Measurements from ENCODE around the gene KAT2B. TPM values are rescaled to one million over a fixed set of nuclear protein-coding genes. Genes with fewer than 3 reads are reported as not detected.
A peak's percentile ranks its signal among the peaks of the same experiment; 100 is the strongest.

Gene KAT2B
- total RNA-seq, 4 donors from 2014 or later = 39.4 to 87.3 (median 61.1) TPM

DNA sequence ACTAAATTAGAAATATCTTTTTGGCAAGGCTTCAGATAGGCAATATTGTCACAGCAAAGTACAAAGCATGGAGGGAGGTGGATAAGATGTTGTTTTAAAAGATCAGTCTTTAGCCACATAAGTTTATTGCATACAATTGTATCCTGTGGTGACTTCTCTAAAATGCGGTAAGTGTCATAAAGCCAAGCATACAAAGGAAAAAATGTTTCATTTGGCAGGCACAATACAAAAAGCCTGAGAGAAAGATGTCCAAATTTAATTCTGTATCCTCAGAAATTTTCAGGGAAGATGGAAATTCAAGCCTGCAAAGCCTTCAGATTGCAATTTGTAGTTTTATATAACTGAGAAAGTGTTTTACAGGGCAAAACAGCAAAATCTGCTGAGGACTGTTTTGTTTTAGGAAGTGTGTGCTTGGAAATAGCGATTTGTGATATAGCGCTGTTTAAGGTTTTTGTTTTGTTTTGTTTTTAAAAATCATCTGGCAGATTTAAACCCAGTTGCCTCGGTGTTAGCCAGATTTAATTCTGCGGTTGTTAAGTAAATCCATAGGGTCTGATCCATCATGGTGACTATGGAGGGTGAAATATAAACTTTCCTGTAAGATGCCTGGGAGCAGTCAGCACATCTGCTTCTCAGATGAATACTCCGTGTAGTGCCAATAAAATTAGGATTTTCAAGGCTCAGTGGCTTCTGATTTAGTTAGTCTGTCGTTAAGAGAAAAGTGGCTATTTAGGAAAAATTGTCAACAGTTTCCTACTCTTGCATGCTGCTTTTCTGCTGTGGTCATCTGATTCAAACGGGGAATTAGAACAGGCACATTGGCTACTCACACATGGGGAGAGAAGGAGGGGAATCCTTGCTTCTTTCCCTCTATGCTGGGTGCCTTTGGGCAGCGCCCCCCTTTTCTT lies 8.0 kb downstream of the KAT2B start:
- Histone ChIP-seq H3K27ac (peak overlapping the region; percentile 0 to 44 (median 9)), H3K27me3 (no peaks in the 10 kb centered on the region), H3K9me3 (no peaks in the 10 kb centered on the region), H3K4me1 (peaks cover 15 to 32% of the 10 kb centered on the region in 2 donors), H3K36me3 (no peaks in the 10 kb centered on the region), H3K4me3 (no peak overlapping the region)
- intact Hi-C loops (cut with DNase I; ENCODE audit: low total_unique reads) (no loop called here), in situ Hi-C loops (cut with MboI; ENCODE audit: low sequenced_read_pairs in 4 of 4) (loop anchor here in 2 of 4 donors (10.0 kb wide), 2 partner anchors 103 to 137 kb away; partner anchors contain the start of genes RAB5A (in 1 of the 2) and SGO1 (in 1 of the 2))
- no peak for DNase-seq
- no peak for TF ChIP-seq POLR2A (IDR thresholded peaks at IDR 0.05)
- TF ChIP-seq, protein P1, sequence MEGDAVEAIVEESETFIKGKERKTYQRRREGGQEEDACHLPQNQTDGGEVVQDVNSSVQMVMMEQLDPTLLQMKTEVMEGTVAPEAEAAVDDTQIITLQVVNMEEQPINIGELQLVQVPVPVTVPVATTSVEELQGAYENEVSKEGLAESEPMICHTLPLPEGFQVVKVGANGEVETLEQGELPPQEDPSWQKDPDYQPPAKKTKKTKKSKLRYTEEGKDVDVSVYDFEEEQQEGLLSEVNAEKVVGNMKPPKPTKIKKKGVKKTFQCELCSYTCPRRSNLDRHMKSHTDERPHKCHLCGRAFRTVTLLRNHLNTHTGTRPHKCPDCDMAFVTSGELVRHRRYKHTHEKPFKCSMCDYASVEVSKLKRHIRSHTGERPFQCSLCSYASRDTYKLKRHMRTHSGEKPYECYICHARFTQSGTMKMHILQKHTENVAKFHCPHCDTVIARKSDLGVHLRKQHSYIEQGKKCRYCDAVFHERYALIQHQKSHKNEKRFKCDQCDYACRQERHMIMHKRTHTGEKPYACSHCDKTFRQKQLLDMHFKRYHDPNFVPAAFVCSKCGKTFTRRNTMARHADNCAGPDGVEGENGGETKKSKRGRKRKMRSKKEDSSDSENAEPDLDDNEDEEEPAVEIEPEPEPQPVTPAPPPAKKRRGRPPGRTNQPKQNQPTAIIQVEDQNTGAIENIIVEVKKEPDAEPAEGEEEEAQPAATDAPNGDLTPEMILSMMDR (IDR thresholded peaks at IDR 0.05 in 4 of 5, conservative IDR thresholded peaks at IDR 0.05 in 1 of 5) = no peak
- no peak for ATAC-seq

DNA sequence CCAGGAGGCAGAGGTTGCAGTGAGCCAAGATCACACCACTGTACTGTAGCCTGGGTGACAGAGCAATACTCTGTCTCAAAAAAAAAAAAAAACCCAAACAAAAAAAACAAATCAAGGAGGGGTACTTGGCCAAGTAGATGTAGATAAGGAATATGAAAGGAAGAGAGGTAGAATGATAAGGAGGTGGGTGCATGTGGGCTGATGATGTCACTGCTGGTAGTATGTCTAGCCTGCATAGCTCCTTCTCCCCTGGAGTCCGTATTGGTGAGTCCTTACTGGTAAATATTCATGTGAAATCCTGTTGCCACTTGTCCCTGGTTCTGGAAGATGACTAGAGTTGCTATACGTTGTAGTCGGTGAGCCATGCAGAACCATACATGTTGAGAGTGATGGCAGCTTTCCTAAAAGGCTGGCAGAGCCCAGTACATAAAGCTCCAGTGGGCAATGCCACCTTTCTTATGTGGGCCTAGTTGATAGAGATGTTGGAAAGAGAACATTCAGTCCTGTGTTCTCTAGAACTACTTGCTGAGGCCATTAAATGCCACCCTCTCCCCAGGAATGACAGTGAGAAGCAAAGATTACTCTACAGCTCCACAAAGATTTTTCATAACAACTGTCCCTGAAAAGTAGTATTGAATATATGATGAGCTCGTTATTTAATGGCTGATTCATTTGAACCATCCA lies 11.0 kb downstream of the KAT2B start:
- Histone ChIP-seq H3K27me3 (no peaks in the 10 kb centered on the region), H3K27ac (peak overlapping the region in 2 of 4 donors; percentile 29 to 31), H3K4me3 (no peak overlapping the region), H3K4me1 (peaks cover 32 to 38% of the 10 kb centered on the region in 2 donors), H3K9me3 (no peaks in the 10 kb centered on the region), H3K36me3 (no peaks in the 10 kb centered on the region)
- ATAC-seq (no peak), DNase-seq (no peak)
- TF ChIP-seq POLR2A (IDR thresholded peaks at IDR 0.05) = no peak
- TF ChIP-seq, protein P1 (IDR thresholded peaks at IDR 0.05 in 4 of 5, conservative IDR thresholded peaks at IDR 0.05 in 1 of 5) = no peak
- in situ Hi-C loops (cut with MboI; ENCODE audit: low sequenced_read_pairs in 4 of 4) = no loop called here
- intact Hi-C loops (cut with DNase I; ENCODE audit: low total_unique reads) = no loop called here

DNA sequence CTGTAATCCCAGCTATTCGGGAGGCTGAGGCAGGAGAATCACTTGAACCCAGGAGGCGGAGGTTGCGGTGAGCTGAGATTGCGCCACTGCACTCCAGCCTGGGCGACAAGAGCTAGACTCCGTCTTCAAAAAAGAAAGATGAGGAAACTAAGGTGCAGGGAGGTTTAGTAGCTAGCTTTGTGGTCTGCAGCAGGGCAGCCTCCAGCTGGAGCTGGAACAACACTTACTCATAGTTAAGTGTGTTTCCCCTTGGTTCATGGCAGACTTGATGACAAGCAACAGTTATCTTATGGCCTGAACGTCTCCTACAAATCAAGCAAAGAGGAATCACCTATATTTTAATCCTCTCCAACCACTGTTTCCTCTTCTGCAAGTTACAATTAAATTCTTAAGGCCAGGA lies 12.6 kb downstream of the KAT2B start:
- H3K9me3 ChIP-seq = no peaks in the 10 kb centered on the region
- no peak for DNase-seq
- intact Hi-C loops (cut with DNase I; ENCODE audit: low total_unique reads) = no loop called here
- no peak for ATAC-seq
- H3K27me3 ChIP-seq = no peaks in the 10 kb centered on the region
- no peaks in the 10 kb centered on the region for H3K36me3 ChIP-seq
- no peak overlapping the region for H3K4me3 ChIP-seq
- H3K4me1 ChIP-seq = peaks cover 45 to 48% of the 10 kb centered on the region in 2 donors
- in situ Hi-C loops (cut with MboI; ENCODE audit: low sequenced_read_pairs in 4 of 4) = no loop called here
- TF ChIP-seq POLR2A (IDR thresholded peaks at IDR 0.05) = no peak
- TF ChIP-seq, protein P1 (IDR thresholded peaks at IDR 0.05 in 4 of 5, conservative IDR thresholded peaks at IDR 0.05 in 1 of 5) = no peak
- H3K27ac ChIP-seq = no peak overlapping the region

DNA sequence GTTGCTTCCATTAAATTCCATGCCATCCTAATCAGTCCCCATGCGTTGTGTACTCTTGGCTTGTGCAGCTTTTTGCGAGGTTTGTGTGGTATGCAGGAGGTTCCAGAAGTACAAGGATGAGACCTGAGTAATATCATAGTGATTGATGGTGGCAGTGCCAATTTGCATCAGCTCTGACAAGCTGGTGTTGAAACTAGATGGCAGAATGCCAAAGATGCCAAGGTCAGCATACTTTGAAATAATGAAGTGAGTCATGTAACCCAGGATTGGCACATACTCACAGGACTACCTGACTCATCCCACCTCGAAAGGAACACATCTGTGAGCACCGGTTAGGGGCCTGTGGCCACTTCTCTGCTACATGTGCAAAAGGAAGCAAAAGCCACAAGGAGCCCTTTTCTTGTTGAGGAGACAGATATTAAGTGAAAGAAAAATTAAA lies 14.3 kb downstream of the KAT2B start:
- intact Hi-C loops (cut with DNase I; ENCODE audit: low total_unique reads) = loop anchor here (1.0 to 2.0 kb wide), 2 partner anchors 14 to 27 kb away; partner anchors contain the start of gene KAT2B
- Histone ChIP-seq H3K9me3 (no peaks in the 10 kb centered on the region), H3K4me3 (no peak overlapping the region), H3K36me3 (no peaks in the 10 kb centered on the region), H3K27ac (peak overlapping the region; percentile 80 to 86 (median 84)), H3K4me1 (peaks cover 42 to 45% of the 10 kb centered on the region in 2 donors), H3K27me3 (no peaks in the 10 kb centered on the region)
- TF ChIP-seq, protein P1 (IDR thresholded peaks at IDR 0.05 in 4 of 5, conservative IDR thresholded peaks at IDR 0.05 in 1 of 5) = no peak
- TF ChIP-seq POLR2A (IDR thresholded peaks at IDR 0.05) = no peak
- in situ Hi-C loops (cut with MboI; ENCODE audit: low sequenced_read_pairs in 4 of 4) = no loop called here
- peak; percentile 89 for DNase-seq
- peak; percentile 90 to 91 for ATAC-seq
